A549 (cell line): ENCODE measurements around the gene FUT6. TPM values are rescaled to one million over a fixed set of nuclear protein-coding genes. Genes with fewer than 3 reads are reported as not detected.

Source experiments
- ATAC-seq, 2 experiments: fragments of 200-7000 bp in 1 of 2; fragments of >200 bp in 1 of 2; cut with Nextera tagmentation in 1 of 2; cut with Tn5 transposase in 1 of 2; 3 replicates each; pipeline versions ENCODE4 v1.8.0 to v1.9.1; 2018 to 2020; ENCODE audit warnings: mild to moderate bottlenecking in 1 of 2, moderate library complexity in 1 of 2
- CTCF ChIA-PET: fragments of 300-600 bp; sonication (Branson Sonifier 250); formaldehyde crosslinking; extraction: SDS; loops from one replicate; lab custom pipeline; 2021; ENCODE audit warnings: antibody characterized with exemption, inconsistent platforms; lab: Yijun Ruan, JAX
- POLR2A ChIA-PET: fragments of 350-600 bp; formaldehyde crosslinking; extraction: SDS; loops from one replicate; lab custom pipeline; 2021; ENCODE audit warnings: antibody characterized with exemption, inconsistent platforms; lab: Yijun Ruan, JAX
- DNase-seq, 2 experiments: peaks; one replicate each; pipeline versions ENCODE4 v3.0.0 to v3.0.0-alpha.2; 2011 to 2016; ENCODE audit warnings: low read depth in 1 of 2, low spot score in 1 of 2
- FAIRE-seq: peaks from 2 replicates; lab custom pipeline; 2011; peaks lifted over from hg19 to GRCh38; lab: Jason Lieb, UNC
- H3K27ac ChIP-seq, 2 experiments: fragments of >200 bp; sonication (Bioruptor Twin); formaldehyde crosslinking; 3 replicates each; pipeline ENCODE4 v1.5.1; 2016 to 2017
- H3K4me1 ChIP-seq: fragments of >200 bp; sonication (Bioruptor Twin); formaldehyde crosslinking; 3 replicates; pipeline ENCODE4 v1.6.1; 2016
- H3K4me2 ChIP-seq: fragments of >200 bp; sonication (Bioruptor Twin); formaldehyde crosslinking; 3 replicates; pipeline ENCODE4 v1.6.1; 2016
- H3K4me3 ChIP-seq: fragments of >200 bp; sonication (Bioruptor Twin); formaldehyde crosslinking; 3 replicates; pipeline ENCODE4 v1.5.1; 2016
- H3K9me3 ChIP-seq: fragments of >200 bp; sonication (Bioruptor Twin); formaldehyde crosslinking; 3 replicates; pipeline ENCODE4 v1.6.1; 2016
- BCL3 ChIP-seq: fragments of >200 bp; sonication (Bioruptor Twin); formaldehyde crosslinking; IDR thresholded peaks from 3 replicates; pipeline ENCODE4 v1.6.1; 2016
- BHLHE40 ChIP-seq: IDR thresholded peaks from 2 replicates; pipeline ENCODE4 v1.6.1; 2012; ENCODE audit warnings: low read depth, low read length, inconsistent platforms
- FOSB ChIP-seq: fragments of 250-450 bp; sonication (Bioruptor Pico); IDR thresholded peaks from 2 replicates; pipeline ENCODE4 v1.5.0; 2020; ENCODE audit warnings: mild to moderate bottlenecking, moderate library complexity
- HMGXB4 ChIP-seq: fragments of 250-450 bp; sonication (Bioruptor Pico); IDR thresholded peaks from 2 replicates; pipeline ENCODE4 v1.5.0; 2021; ENCODE audit warnings: mild to moderate bottlenecking, moderate library complexity, borderline replicate concordance
- HOXA7 ChIP-seq: fragments of 250-450 bp; sonication (Bioruptor Pico); IDR thresholded peaks from 2 replicates; pipeline ENCODE4 v1.5.0; 2020; ENCODE audit warnings: mild to moderate bottlenecking, moderate library complexity
- JUNB ChIP-seq: fragments of >200 bp; sonication (Bioruptor Twin); formaldehyde crosslinking; IDR thresholded peaks from 2 replicates; pipeline ENCODE4 v1.6.1; 2016
- MAZ ChIP-seq: fragments of 150-350 bp; IDR thresholded peaks from 2 replicates; pipeline ENCODE4 v1.6.1; 2014; ENCODE audit warnings: antibody characterized with exemption, low read depth, low read length, borderline replicate concordance
- MYC ChIP-seq: IDR thresholded peaks from 2 replicates; pipeline ENCODE4 v1.6.1; 2012; ENCODE audit warnings: mild to moderate bottlenecking, inconsistent platforms, low read length, improper control_type of control experiment, borderline replicate concordance
- NFE2L2 ChIP-seq: fragments of 150-350 bp; conservative IDR thresholded peaks from 2 replicates; pipeline ENCODE4 v1.6.1; 2014; ENCODE audit warnings: low read length
- NPAS2 ChIP-seq: fragments of 250-450 bp; sonication (Bioruptor Pico); IDR thresholded peaks from 2 replicates; pipeline ENCODE4 v1.8.0; 2022; ENCODE audit warnings: mild to moderate bottlenecking, moderate library complexity, borderline replicate concordance
- NR3C1 ChIP-seq: fragments of >200 bp; sonication (Bioruptor Twin); formaldehyde crosslinking; IDR thresholded peaks from 3 replicates; pipeline ENCODE4 v1.6.1; 2017
- PBX3 ChIP-seq: IDR thresholded peaks from 2 replicates; pipeline ENCODE4 v1.6.1; 2012
- POLR2A ChIP-seq: IDR thresholded peaks from 2 replicates; pipeline ENCODE4 v1.6.1; 2012; ENCODE audit warnings: mild to moderate bottlenecking, low read length
- RAD21 ChIP-seq, 2 experiments: fragments of >200 bp in 1 of 2; sonication (Bioruptor Twin) in 1 of 2; formaldehyde crosslinking in 1 of 2; IDR thresholded peaks in 1 of 2; conservative IDR thresholded peaks in 1 of 2; 2 replicates in 1 of 2; 3 replicates in 1 of 2; pipeline ENCODE4 v1.6.1; 2012 to 2018; ENCODE audit warnings: inconsistent platforms in 1 of 2
- RARB ChIP-seq: fragments of 250-450 bp; sonication (Bioruptor Pico); IDR thresholded peaks from 2 replicates; pipeline ENCODE4 v1.8.0; 2021; ENCODE audit warnings: mild to moderate bottlenecking, moderate library complexity
- REST ChIP-seq: fragments of 200-600 bp; sonication (generic); IDR thresholded peaks from 2 replicates; pipeline ENCODE4 v1.6.1; 2016; ENCODE audit warnings: antibody characterized with exemption, mild to moderate bottlenecking, moderate library complexity
- RNF2 ChIP-seq: fragments of 200-600 bp; sonication (generic); IDR thresholded peaks from 2 replicates; pipeline ENCODE4 v1.6.1; 2016; ENCODE audit warnings: low read depth, mild to moderate bottlenecking, antibody characterized with exemption, moderate library complexity, borderline replicate concordance
- SREBF2 ChIP-seq: fragments of 450-650 bp; IDR thresholded peaks from 2 replicates; pipeline ENCODE4 v1.6.1; 2014; ENCODE audit warnings: mild to moderate bottlenecking, moderate library complexity
- TFCP2L1 ChIP-seq: fragments of 250-450 bp; sonication (Bioruptor Pico); IDR thresholded peaks from 2 replicates; pipeline ENCODE4 v1.5.0; 2021; ENCODE audit warnings: mild to moderate bottlenecking
- ZNF302 ChIP-seq: fragments of 250-450 bp; sonication (Bioruptor Pico); IDR thresholded peaks from 2 replicates; pipeline ENCODE4 v1.9.0; 2021; ENCODE audit warnings: inconsistent platforms, mild to moderate bottlenecking, moderate library complexity
- WGBS: methylation state at CpG from one replicate; pipeline ENCODE4 v1.1.6; 2017; ENCODE audit errors: missing lambda C conversion rate; 5-methylcytosine and 5-hydroxymethylcytosine counted together
- polyA plus RNA-seq, 4 experiments: library from polyadenylated mRNA; depleted of rRNA in 3 of 4; stranded (reverse); fragments of >200 nt; fragmentation: RNase III in 1 of 4; extraction: RNeasy Plus Mini Kit Qiagen cat#74134 plus additional on column Dnase treatment in 1 of 4; gene quantifications; 2 replicates in 3 of 4; 3 replicates in 1 of 4; pipeline ENCODE4 v1.2.3, GENCODE V29; 2011 to 2017

FUT6 gene
- polyA plus RNA-seq, 2 of the 4 experiments (the other 2 are of a cell fraction): not detected

GRCh38 chr19:5808120-5808816, 31.2 kb downstream of the FUT6 start:
- TF ChIP-seq NFE2L2 (no peak), NR3C1 (no peak), RNF2 (no peak), MYC (no peak), BCL3 (no peak), POLR2A (no peak), REST (no peak), RARB (no peak), HMGXB4 (no peak), JUNB (no peak)
- no peak overlapping the region for H3K4me2 ChIP-seq
- ATAC-seq: no peak
- no peak for DNase-seq
- ChIA-PET POLR2A (interaction anchor here (1.7 kb wide), 1 partner anchor 20 kb away, joined by 7 read pairs; no protein-coding TSS in a partner anchor), CTCF (interaction anchor here (0.6 to 3.5 kb wide), 4 partner anchors 12 to 83 kb away, joined by 3 to 25 read pairs (median 10); no protein-coding TSS in a partner anchor)
- H3K27ac ChIP-seq: no peak overlapping the region
- no peaks in the 10 kb centered on the region for H3K9me3 ChIP-seq
- peaks cover 13% of the 10 kb centered on the region; the same call in 2 of the 3 replicates for H3K4me1 ChIP-seq
- FAIRE-seq: no peak
- no peak overlapping the region for H3K4me3 ChIP-seq
- 87% methylated on average over 16 of the region's 21 CpGs for WGBS

- no peak for DNase-seq
- ChIA-PET CTCF (interaction anchor here (0.7 to 3.5 kb wide), 9 partner anchors 9 to 216 kb away, joined by 3 to 25 read pairs (median 4); no protein-coding TSS in a partner anchor), POLR2A (interaction anchor here (0.9 kb wide), 1 partner anchor 21 kb away, joined by 7 read pairs; no protein-coding TSS in a partner anchor)
- WGBS: 95% methylated on average over 5 of the region's 5 CpGs
- Histone ChIP-seq H3K4me3 (no peak overlapping the region), H3K4me2 (no peak overlapping the region), H3K9me3 (no peaks in the 10 kb centered on the region), H3K27ac (no peak overlapping the region), H3K4me1 (peaks cover 17% of the 10 kb centered on the region; the same call in 2 of the 3 replicates)
- no peak for ATAC-seq
- TF ChIP-seq SREBF2 (no peak), FOSB (no peak), NFE2L2 (no peak), HOXA7 (CRISPR knock-in tag) (no peak), BHLHE40 (no peak)
- no peak for FAIRE-seq
These were observed 32.6 kb downstream of the FUT6 start for GRCh38 chr19:5806905-5807304.

- ChIA-PET CTCF (interaction anchor here (0.7 to 3.5 kb wide), 10 partner anchors 8 to 216 kb away, joined by 3 to 25 read pairs (median 4); partner anchors contain the start of gene VMAC), POLR2A (no interaction called here)
- H3K9me3 ChIP-seq: no peaks in the 10 kb centered on the region
- no peak overlapping the region for H3K27ac ChIP-seq
- no peak overlapping the region for H3K4me3 ChIP-seq
- ATAC-seq (no peak), FAIRE-seq (no peak), DNase-seq (no peak)
- TF ChIP-seq TFCP2L1 (no peak), ZNF302 (no peak), PBX3 (no peak), POLR2A (no peak), NPAS2 (CRISPR knock-in tag) (no peak), MAZ (no peak), RAD21 (conservative IDR thresholded peaks at IDR 0.05 in 1 of 2, IDR thresholded peaks at IDR 0.05 in 1 of 2) (no peak), SREBF2 (no peak)
- H3K4me2 ChIP-seq: no peak overlapping the region
- WGBS: 37% methylated on average over 5 of the region's 6 CpGs
- H3K4me1 ChIP-seq: peaks cover 17% of the 10 kb centered on the region; the same call in 2 of the 3 replicates
These were observed 33.4 kb downstream of the FUT6 start for GRCh38 chr19:5806133-5806489.
